Measurements from ENCODE around the gene THY1.

Gene THY1

GRCh38 chr11:119367661-119368120 is 55.3 kb downstream of the THY1 start:
- no peak for DNase-seq

Data from stimulated activated naive CD4-positive, alpha-beta T cell (primary cell).